Neutrophil (primary cell): ENCODE results near the gene DES.

Experiments
- H3K27ac ChIP-seq: fragments of 200-600 bp; sonication (generic); 2 replicates; pipeline ENCODE4 v1.5.1; 2016; ENCODE audit warnings: mild to moderate bottlenecking, moderate library complexity
- H3K27me3 ChIP-seq: fragments of 200-600 bp; sonication (generic); 2 replicates; pipeline ENCODE4 v1.6.0; 2016; ENCODE audit warnings: mild to moderate bottlenecking
- H3K36me3 ChIP-seq: fragments of 200-600 bp; sonication (generic); 2 replicates; pipeline ENCODE4 v1.5.1; 2017
- H3K4me1 ChIP-seq, 2 experiments: fragments of 200-600 bp in 1 of 2; sonication (generic) in 1 of 2; 1 replicate in 1 of 2; 2 replicates in 1 of 2; pipeline versions ENCODE4 v1.5.1 to v1.6.1; 2013 to 2016; ENCODE audit warnings: low read depth in 1 of 2, low read length in 1 of 2, mild to moderate bottlenecking in 1 of 2, moderate library complexity in 1 of 2; ENCODE audit not compliant: control insufficient read depth in 1 of 2, insufficient read depth in 1 of 2
- H3K4me3 ChIP-seq, 2 experiments: fragments of 200-600 bp in 1 of 2; sonication (generic) in 1 of 2; 1 replicate in 1 of 2; 2 replicates in 1 of 2; pipeline ENCODE4 v1.5.1; 2013 to 2016; ENCODE audit warnings: low read depth in 1 of 2, low read length in 1 of 2, mild to moderate bottlenecking in 1 of 2, moderate library complexity in 1 of 2
- H3K9me3 ChIP-seq: fragments of 200-600 bp; sonication (generic); 2 replicates; pipeline ENCODE4 v1.5.1; 2016
- CTCF ChIP-seq: fragments of 200-600 bp; sonication (generic); IDR thresholded peaks from 2 replicates; pipeline ENCODE4 v1.5.1; 2016; ENCODE audit warnings: antibody characterized with exemption

DES gene

GRCh38 chr2:219475278-219475677, 57.1 kb downstream of the DES start:
- H3K27me3 ChIP-seq: peaks cover 51% of the 10 kb centered on the region
- H3K4me1 ChIP-seq: no peaks in the 10 kb centered on the region
- no peaks in the 10 kb centered on the region for H3K9me3 ChIP-seq
- no peak overlapping the region for H3K4me3 ChIP-seq
- no peak overlapping the region for H3K27ac ChIP-seq
- no peaks in the 10 kb centered on the region for H3K36me3 ChIP-seq
- no peak for TF ChIP-seq CTCF

- H3K4me1 ChIP-seq: no peaks in the 10 kb centered on the region
- H3K27ac ChIP-seq: no peak overlapping the region
- H3K36me3 ChIP-seq: no peaks in the 10 kb centered on the region
- H3K4me3 ChIP-seq: no peak overlapping the region
- TF ChIP-seq CTCF: peak; percentile 46
- H3K9me3 ChIP-seq: no peaks in the 10 kb centered on the region
- peaks cover 58% of the 10 kb centered on the region for H3K27me3 ChIP-seq
These were observed 57.8 kb downstream of the DES start for GRCh38 chr2:219475697-219476651.
